ENCODE data around the gene MAN2B2.

GRCh38 chr4:6644792-6645530, 70.0 kb downstream of the MAN2B2 start:
- TF ChIP-seq CTCF (IDR thresholded peaks at IDR 0.05), result no peak
- TF ChIP-seq POLR2A (IDR thresholded peaks at IDR 0.05), result no peak

Measured in lower leg skin (tissue), 3 donors.